Islet of Langerhans (tissue), 1 donor: ENCODE data around the gene ROBO1.

ENCODE experiments used
- FAIRE-seq: peaks from one replicate; lab custom pipeline; 2011; peaks lifted over from hg19 to GRCh38; lab: Jason Lieb, UNC

The ROBO1 gene

GRCh38 chr3:79670178-79670577 lies 97.6 kb downstream of the ROBO1 start:
- FAIRE-seq = no peak

DNA sequence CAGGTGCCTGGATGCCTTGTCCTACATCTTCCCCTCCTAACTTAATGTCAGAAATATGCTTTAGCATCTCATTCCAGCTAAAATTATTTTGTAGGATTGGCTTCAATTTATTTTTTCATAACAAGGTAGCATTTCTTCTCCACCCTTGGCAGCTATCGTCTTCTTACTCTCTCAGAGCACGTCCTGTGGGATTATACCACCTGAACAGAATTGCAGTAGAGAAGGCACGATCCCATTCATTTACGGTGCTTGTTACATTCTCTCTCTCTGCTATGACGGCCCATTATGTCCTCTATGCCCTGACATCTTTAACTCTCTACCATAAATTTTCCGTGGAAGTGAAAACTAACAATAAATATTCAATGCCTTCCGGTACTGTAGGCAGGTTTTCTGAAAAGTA lies 103.3 kb downstream of the ROBO1 start:
- no peak for FAIRE-seq

DNA sequence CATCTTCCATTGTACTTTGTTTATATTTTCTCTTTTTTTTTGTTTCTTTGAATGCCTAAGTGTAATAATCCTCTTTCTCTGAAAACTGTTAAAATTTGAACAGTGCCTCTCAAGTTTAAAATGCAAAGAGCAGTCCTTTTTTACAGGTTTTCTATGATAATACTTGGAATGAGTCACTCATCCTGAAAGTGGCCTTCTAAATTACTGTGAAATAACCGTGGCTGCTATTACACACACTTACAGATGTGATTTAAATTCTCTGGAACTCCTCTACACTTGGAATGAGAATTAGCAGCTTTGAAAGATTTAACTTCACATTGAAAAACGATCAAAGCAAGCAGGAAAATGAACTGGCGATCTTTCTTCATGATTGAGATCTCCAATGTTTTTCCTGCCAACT lies 105.9 kb downstream of the ROBO1 start:
- FAIRE-seq = no peak

DNA sequence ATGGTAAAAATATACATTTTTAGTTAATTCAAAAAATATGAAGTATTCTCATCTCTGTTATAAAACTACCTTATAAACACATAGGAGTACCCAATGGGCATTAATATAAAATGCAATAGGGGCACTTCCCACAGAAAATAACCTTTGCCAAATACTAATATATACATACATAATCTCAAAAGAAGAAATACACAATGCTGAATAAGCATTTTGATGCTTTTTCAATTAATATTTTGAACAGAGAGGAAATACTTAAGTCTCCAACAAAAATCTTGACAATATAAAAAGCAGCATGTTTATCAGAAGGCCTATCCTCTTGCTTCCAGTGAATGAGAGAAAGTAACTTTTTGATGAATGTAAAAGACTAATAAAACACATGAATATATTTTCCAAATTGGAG lies 110.7 kb downstream of the ROBO1 start:
- FAIRE-seq = no peak

GRCh38 chr3:79654019-79654418 lies 113.8 kb downstream of the ROBO1 start:
- no peak for FAIRE-seq

DNA sequence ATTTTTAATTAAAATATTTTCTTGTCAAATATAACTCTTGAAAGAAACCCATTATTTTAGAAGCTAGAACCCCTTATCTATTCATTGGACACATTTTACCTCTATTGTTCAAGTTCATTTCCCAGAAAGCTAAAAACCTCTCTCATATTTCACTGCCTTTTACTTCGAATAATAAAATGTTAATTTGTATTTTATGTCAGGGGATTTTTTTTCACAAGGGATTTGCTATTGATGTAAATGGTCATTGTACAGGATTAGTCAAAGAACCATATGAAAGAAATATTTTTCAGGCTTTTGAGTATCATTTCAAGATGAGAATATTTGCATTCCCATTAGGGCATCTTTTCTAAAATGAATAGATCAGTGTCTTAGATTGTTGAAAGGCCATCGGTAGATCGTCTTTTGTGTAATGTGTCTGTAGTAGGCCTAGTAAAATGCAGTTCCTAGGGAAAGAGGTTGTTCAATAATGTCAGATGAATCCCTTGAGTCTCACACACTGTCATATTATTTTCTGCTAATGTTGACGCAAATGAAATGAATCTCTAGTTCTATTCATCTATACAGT lies 114.5 kb downstream of the ROBO1 start:
- peak; percentile 65 for FAIRE-seq

DNA sequence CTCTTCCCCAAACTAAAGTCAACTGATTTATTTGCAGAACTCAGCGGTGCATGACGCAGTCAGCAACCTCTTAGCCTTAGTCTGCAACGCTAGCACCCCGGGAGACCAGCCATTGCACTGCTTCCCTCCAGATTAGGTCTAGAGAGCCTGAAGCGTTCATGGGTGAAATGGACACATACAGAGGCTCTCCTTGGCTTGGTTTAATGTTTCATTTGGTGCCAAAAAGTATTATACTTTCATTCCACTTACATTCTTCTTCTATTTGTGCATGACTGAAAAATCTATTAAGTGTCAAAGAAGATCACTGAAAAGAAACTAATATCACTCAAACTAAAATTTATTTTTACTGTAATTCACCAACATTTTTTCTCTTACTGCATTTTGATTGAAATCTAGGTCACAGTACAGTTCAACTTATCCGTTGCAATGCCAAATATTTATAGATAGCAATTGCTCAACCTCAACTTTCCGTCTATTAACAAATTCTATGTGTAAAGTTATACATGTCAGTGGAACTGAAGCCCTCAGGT lies 116.2 kb downstream of the ROBO1 start:
- FAIRE-seq = peak; percentile 49

DNA sequence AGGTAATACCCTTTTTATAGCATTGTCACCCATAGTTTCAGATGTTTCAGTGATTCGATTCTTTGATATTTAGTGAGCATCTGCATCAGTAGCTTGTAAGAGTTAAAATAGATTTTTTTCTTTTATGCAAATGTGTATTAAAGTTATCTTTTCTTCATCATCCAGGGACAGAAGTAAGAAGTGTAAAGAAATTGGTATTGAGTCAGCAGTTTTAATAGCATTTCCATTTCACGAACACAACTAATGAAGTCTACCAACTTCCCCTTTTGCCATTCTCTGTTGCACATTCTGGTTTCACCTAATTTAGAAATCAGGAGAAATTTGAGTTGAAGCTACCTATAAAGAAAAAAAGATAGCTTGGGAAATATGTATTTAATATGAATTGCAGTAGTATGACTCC lies 127.9 kb downstream of the ROBO1 start:
- FAIRE-seq = no peak

DNA sequence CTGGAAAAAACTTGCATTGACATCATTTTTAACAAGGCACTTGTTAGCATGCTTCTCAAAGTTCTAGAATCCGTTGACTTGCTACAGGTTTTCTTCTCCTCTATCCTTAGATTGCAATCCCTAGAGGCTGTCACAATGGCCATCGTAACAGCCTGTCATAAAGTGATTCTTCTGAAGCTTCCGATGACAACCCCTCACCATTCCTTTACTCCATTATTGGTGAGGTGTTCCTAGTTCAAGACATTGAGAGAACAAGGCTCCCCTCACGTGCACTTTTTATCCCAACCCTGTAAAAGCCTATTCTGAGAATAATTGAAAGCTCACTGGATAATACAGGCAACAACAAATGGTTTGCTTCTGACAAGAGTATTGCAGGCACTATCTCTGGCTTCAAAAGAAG lies 131.4 kb downstream of the ROBO1 start:
- no peak for FAIRE-seq

- FAIRE-seq = no peak
These were observed 135.0 kb downstream of the ROBO1 start for GRCh38 chr3:79632842-79633241.

- no peak for FAIRE-seq
These were observed 148.9 kb downstream of the ROBO1 start for GRCh38 chr3:79618883-79619282.

GRCh38 chr3:79606414-79606813 lies 161.4 kb downstream of the ROBO1 start:
- FAIRE-seq = no peak

DNA sequence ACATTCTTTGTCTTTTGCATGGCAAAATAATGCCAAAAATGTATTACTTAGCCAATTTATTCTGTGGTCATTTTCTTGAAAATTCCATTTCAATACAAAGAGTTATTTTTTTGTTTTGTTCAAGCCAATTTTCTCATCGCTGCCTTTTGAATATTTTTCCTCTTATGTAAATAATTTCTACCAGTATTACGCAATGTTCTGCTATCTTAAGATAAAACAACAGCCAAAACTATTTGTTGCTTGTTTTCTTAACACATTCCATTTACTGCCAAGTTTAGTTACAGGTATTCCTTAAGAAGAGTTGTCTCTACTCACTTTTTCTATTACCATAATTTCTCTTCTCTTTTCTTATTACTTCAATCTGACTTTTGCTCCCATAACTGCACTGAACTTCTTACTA lies 163.1 kb downstream of the ROBO1 start:
- no peak for FAIRE-seq

- no peak for FAIRE-seq
These were observed 165.4 kb downstream of the ROBO1 start for GRCh38 chr3:79602385-79602784.

GRCh38 chr3:79598594-79598993 lies 169.2 kb downstream of the ROBO1 start:
- no peak for FAIRE-seq

DNA sequence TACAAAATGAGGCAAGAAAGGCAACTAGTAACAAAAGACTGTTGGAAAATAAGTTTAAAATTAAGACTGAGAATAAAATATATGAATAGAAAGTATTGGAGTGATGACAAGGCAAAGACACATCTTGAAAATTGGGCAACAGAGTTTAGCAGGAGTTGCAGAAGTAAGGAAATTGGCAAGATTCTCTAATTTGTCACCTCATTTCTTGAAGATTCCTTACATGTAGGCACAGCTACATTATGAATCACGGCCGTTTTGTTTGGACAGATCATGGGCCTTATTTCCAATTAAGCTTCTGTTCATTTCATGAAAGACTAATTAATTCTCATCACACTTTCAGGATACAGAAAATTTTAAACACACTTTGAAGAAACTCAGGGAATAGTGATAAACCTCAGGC lies 170.1 kb downstream of the ROBO1 start:
- no peak for FAIRE-seq

GRCh38 chr3:79587150-79587549 lies 180.6 kb downstream of the ROBO1 start:
- no peak for FAIRE-seq

GRCh38 chr3:79586232-79586631 lies 181.6 kb downstream of the ROBO1 start:
- FAIRE-seq = no peak

- FAIRE-seq = no peak
These were observed 194.9 kb downstream of the ROBO1 start for GRCh38 chr3:79572930-79573329.

DNA sequence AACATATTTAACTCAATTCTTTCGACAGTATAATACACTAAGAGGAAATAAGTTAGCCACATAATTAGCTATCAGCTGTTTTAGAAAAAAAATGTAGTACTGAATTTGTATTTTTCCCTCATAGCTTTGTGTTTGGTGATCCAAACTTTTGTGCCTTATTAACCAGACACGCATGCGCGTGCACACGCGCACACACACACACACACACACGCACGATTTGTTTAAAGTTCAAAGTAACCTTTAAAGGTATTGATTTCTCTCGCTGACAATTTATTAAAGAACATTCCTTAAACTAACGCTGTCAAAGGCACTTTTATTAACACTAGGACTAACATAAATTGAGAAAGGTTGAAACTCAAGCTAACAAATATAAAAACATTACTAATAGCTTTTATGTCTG lies 198.9 kb downstream of the ROBO1 start:
- FAIRE-seq = no peak

- FAIRE-seq = no peak
These were observed 203.6 kb downstream of the ROBO1 start for GRCh38 chr3:79564192-79564591.

DNA sequence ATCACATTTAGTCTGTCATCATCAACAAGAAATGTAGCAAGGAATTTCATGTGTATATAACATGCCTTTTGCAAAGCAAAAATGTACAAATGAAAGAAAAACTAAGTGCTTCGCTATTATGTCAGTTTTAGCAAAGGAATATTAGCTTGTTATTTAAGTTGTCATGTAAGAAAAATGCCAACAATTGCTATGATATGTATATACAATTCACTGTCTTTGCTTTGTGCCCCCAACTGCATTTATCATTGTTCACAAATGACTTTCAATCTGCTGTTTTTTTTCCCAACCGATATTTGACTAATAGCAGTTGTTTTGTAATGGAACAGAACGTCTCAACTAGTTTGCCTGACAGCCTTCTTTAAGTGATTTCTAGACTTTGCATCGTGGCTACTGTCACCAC lies 207.1 kb downstream of the ROBO1 start:
- FAIRE-seq = no peak

GRCh38 chr3:79558943-79559342 lies 208.9 kb downstream of the ROBO1 start:
- no peak for FAIRE-seq

DNA sequence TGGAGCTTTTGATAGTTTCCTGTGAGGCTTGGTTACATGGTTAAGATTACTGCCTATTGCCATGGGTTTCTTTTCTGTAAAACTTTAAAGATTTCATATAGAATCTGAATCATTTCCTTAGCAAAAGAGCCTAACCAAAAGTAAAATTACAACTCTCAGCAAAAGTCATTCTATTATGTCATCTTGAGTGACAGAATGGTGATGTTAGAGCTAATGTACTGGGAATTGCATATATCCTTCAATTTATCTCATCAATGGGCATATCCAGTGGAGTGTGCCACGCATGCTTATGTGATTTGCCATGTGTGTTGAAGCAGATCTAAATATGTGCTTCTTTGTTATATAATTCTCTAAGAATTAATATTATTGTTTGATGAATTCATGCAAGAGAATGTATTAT lies 212.1 kb downstream of the ROBO1 start:
- no peak for FAIRE-seq

- no peak for FAIRE-seq
These were observed 215.8 kb downstream of the ROBO1 start for GRCh38 chr3:79551997-79552396.
